GM23338 (cell line): ENCODE data around the gene MAMSTR.

Experiments
- CTCF ChIP-seq, 2 experiments: fragments of 200-600 bp in 1 of 2; sonication (generic) in 1 of 2; conservative IDR thresholded peaks; 2 replicates each; pipeline versions ENCODE4 v1.5.1 to v1.6.1; 2016 to 2017; ENCODE audit warnings: antibody characterized with exemption in 2 of 2, low read depth in 2 of 2, mild to moderate bottlenecking in 2 of 2, moderate library complexity in 1 of 2
- EZH2 ChIP-seq: fragments of 200-600 bp; sonication (generic); IDR thresholded peaks from one replicate; pipeline ENCODE4 v1.8.0; 2017; ENCODE audit warnings: antibody characterized with exemption, mild to moderate bottlenecking, low read depth; ENCODE audit not compliant: unreplicated experiment
- REST ChIP-seq: IDR thresholded peaks from one replicate; pipeline ENCODE4 v1.6.1; 2018; ENCODE audit warnings: antibody characterized with exemption; ENCODE audit not compliant: unreplicated experiment

DNA sequence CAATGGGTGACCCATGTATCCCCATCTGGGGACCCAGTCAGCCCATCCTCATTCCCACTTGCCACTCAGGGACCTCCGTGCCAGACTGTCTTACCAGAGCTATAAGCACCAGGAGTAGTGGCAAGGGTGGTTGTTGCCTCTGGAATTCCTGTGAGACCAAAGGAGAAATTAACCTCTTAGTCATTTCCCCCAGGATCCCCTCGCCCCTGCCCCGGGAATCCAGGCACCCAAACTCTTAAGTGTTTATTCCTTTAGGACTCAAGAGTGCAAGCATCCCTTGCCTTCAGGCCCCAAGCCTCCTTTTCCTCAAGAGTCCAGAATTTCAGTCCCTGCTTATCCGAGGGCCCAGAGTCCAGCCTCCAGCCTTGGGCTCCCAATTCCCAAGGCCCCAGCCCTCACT is 55.9 kb downstream of the MAMSTR start:
- TF ChIP-seq REST (no peak), CTCF (conservative IDR thresholded peaks at IDR 0.05; ENCODE audit: low read depth in 2 of 2) (no peak), EZH2 (no peak)
